HG03457 (cell line): Measurements from ENCODE around the gene PIP5K1C.

ENCODE experiments used
- ATAC-seq: cut with Tn5 transposase; IDR thresholded peaks from one replicate; pipeline ENCODE4 v1.9.1; 2021; ENCODE audit warnings: moderate number of reproducible peaks; ENCODE audit not compliant: unreplicated experiment

Gene PIP5K1C

GRCh38 chr19:3612901-3613741, 87.1 kb downstream of the PIP5K1C start:
- ATAC-seq = no peak

DNA sequence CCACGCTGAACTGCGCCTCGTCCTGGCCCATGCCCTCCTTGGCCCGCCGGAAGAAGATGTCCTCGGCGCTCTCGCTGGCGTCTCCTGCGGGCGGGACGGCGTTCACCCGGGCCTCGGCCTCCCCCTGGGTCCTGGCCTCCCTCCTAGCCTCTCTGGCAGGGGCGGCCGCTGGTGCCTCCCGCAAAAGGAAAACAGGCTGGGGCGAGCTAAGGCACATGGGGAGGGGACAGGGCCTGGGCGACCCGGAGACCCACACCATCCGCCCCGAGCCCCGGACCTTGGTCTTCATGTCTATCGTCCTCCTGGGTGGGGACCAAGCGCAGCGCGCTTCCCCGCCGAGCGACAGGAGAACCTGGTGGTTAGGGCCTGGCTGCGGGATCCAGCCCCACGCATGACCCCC, 87.9 kb downstream of the PIP5K1C start:
- ATAC-seq = no peak

GRCh38 chr19:3611841-3612240, 88.4 kb downstream of the PIP5K1C start:
- ATAC-seq = no peak

GRCh38 chr19:3610745-3611717, 89.2 kb downstream of the PIP5K1C start:
- ATAC-seq = no peak

- no peak for ATAC-seq
These were observed 90.2 kb downstream of the PIP5K1C start for GRCh38 chr19:3609779-3610719.

GRCh38 chr19:3608750-3609322, 91.4 kb downstream of the PIP5K1C start:
- ATAC-seq = no peak

- no peak for ATAC-seq
These were observed 92.1 kb downstream of the PIP5K1C start for GRCh38 chr19:3608079-3608641.

- ATAC-seq = no peak
These were observed 92.8 kb downstream of the PIP5K1C start for GRCh38 chr19:3607303-3608078.

GRCh38 chr19:3606690-3607289, 93.5 kb downstream of the PIP5K1C start, which contains the start of gene TBXA2R:
Gene TBXA2R, minus strand, starts transcription at chr19:3606875. Its CDS starts 6,241 bp downstream, at chr19:3600634.
- no peak for ATAC-seq

DNA sequence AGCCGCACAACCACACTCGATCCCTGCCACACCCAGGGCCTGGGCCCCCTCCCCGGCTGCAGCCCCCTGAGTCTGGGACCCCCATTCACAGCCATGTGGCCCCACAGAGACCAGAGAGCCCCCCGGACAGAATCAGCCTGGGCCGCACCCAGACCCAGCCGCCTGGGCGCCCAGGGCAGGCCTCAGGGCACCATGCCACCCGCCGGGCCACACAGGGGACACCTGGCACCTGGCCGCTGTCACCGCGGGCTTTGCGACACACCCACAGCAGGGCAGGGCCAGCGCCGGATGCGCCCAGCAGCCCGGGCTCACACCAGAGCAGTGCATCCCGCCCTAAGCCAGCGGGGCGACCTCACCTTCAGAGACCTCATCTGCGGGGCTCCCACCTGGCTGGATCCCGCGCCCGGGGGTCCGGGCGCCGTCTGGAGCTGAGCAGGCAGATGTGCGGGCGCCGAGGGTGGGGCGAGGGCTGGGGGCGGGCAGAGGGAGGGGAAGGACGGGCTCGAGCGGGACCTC, 94.0 kb downstream of the PIP5K1C start:
- ATAC-seq = no peak

DNA sequence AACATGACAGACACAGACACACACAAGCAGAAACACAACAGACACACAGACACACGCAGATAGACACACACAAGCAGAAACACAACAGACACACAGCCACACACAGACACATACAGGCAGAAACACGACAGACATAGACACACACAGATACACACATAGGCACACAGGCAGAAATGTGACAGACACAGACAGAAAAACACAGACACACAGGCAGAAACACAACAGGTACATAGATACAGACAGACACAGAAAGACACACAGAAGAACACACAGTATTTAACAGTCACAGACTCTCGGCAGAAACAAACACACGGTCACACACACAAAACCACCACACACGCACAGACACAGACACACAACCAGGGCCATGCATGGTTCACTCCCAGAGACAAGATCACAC, 94.5 kb downstream of the PIP5K1C start:
- no peak for ATAC-seq

DNA sequence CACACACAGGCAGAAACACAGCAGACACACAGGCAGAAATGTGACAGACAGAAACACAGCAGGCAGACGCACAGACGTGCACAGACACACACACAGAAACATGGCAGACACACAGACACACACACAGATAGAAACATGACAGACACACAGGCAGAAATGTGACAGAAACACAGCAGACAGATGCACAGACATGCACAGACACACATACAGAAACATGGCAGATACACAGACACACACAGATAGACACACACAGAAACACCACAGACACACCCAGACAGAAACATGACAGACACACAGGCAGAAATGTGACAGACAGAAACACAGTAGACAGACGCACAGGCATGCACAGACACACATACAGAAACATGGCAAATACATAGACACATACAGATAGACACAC, 94.9 kb downstream of the PIP5K1C start:
- ATAC-seq = no peak

DNA sequence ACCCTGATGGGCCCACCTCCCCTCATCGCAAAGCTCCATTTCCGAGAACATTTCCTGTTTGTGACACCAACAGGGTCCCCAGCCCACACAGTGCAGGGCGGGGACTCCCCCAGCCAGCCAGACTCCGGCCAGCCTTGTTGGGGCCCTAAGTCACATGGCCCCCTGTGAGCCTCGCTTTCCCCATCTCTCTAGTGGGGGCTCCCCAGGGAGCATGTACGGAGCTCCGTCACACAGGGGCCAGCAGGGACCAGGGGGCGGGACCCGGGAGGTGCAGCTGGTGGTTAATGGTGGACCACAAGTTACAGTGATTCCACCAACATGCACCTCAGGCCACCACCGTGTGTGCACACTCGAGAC, 95.3 kb downstream of the PIP5K1C start:
- no peak for ATAC-seq

DNA sequence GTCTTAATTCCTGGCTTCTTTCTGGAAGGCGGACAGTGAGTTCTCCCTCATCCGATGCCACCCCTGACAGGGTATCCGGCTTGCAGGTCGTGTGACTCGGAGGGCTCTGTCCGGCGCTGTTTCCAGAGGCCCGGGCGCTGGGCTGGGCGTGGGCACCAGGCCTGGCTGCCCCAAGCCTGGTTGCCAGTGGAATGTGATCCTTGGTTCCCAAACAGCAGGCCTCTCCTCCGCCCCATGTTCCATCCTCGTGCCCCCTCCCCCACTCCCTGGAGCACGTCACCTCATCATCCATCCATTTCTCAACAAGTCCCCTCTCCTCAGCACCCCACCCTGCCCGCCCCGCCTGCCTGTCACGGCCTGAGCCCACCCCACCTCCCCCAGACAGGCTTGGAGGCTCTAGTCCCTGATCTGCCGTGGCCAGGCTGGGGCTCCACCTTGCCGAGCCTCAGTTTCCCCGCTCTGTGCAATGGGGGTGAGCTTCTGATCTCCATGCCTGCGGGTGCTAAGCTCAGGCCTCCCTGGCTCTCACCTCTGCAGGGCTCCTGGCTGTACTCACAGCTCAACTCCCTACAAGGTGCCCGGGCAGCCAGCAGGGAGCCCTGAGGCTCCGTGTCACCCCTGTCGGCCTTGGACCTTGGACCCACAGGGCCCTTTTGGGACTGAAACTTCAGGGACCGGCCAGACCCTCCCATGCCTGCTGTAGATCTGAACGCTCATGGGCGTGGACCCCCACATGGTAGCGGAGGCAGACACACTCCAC, 95.9 kb downstream of the PIP5K1C start:
- no peak for ATAC-seq

- no peak for ATAC-seq
These were observed 97.0 kb downstream of the PIP5K1C start for GRCh38 chr19:3603121-3603811.

DNA sequence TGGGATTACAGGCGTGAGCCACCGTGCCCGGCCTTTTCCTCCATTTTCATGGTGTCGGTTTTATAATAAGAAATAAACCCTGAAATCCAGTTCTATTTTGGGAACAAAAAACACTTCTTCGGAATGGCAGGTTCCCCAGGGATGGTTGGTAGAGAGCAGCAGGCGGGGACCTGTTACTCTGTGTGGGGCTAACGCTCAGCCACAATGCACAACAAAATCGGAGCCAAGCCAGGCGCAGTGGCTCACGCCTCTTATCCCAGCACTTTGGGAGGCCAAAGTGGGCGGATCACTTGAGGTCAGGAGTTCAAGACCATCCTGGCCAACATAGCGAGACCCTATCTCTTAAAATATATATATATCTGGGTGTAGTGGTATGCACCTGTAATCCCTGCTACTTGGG, 99.2 kb downstream of the PIP5K1C start:
- no peak for ATAC-seq

GRCh38 chr19:3599776-3600187, 100.5 kb downstream of the PIP5K1C start:
- ATAC-seq = no peak
